ENCODE data around the gene MRPS23. TPM values are rescaled to one million over a fixed set of nuclear protein-coding genes. Genes with fewer than 3 reads are reported as not detected.

Gene MRPS23
- total and polyA plus RNA-seq, 8 donors, result 5.8 to 25.4 (median 15.2) TPM

- Histone ChIP-seq H3K36me3 (peaks cover 0 to 20% (median 0%) of the 10 kb centered on the region in 3 donors), H3K4me1 (no peaks in the 10 kb centered on the region), H3K27ac (no peak overlapping the region), H3K27me3 (no peaks in the 10 kb centered on the region), H3K4me3 (no peak overlapping the region), H3K9me3 (no peaks in the 10 kb centered on the region)
- intact Hi-C loops (cut with DNase I), result no loop called here
- WGBS, 2 donors, result 38 to 45% methylated on average over 6 of the region's 6 CpGs
- ATAC-seq (peak in 1 of 4 donors; percentile 12), DNase-seq (no peak), FAIRE-seq (no peak)
- TF ChIP-seq CTCF (IDR thresholded peaks at IDR 0.05), result no peak
These were observed 10.8 kb downstream of the MRPS23 start for GRCh38 chr17:57838857-57839570.

GRCh38 chr17:57838453-57838852 lies 11.4 kb downstream of the MRPS23 start:
- 50 to 51% methylated on average over 4 of the region's 4 CpGs for WGBS, 2 donors
- H3K4me3 ChIP-seq, result no peak overlapping the region
- H3K36me3 ChIP-seq, result peaks cover 0 to 20% (median 0%) of the 10 kb centered on the region in 3 donors
- H3K9me3 ChIP-seq, result no peaks in the 10 kb centered on the region
- intact Hi-C loops (cut with DNase I), result no loop called here
- H3K27me3 ChIP-seq, result no peaks in the 10 kb centered on the region
- no peak for TF ChIP-seq CTCF (IDR thresholded peaks at IDR 0.05)
- DNase-seq (no peak), ATAC-seq (no peak), FAIRE-seq (no peak)
- H3K4me1 ChIP-seq, result peaks cover 0 to 1% (median 0%) of the 10 kb centered on the region in 3 donors
- no peak overlapping the region for H3K27ac ChIP-seq

- no peak overlapping the region for H3K27ac ChIP-seq
- H3K9me3 ChIP-seq, result no peaks in the 10 kb centered on the region
- peaks cover 0 to 3% (median 0%) of the 10 kb centered on the region in 3 donors for H3K4me1 ChIP-seq
- no peak overlapping the region for H3K4me3 ChIP-seq
- FAIRE-seq, result no peak
- peaks cover 0 to 13% (median 0%) of the 10 kb centered on the region in 3 donors for H3K36me3 ChIP-seq
- TF ChIP-seq CTCF (IDR thresholded peaks at IDR 0.05), result no peak
- intact Hi-C loops (cut with DNase I), result no loop called here
- 92 to 96% methylated on average over 2 of the region's 2 CpGs for WGBS, 2 donors
- DNase-seq, result no peak
- no peaks in the 10 kb centered on the region for H3K27me3 ChIP-seq
- no peak for ATAC-seq
These were observed 14.4 kb downstream of the MRPS23 start for GRCh38 chr17:57835333-57835900.

GRCh38 chr17:57834146-57834741 lies 15.6 kb downstream of the MRPS23 start:
- DNase-seq (peak in 3 of 6 donors; percentile 30 to 80 (median 69)), ATAC-seq (peak; percentile 79 to 84 (median 81)), FAIRE-seq (no peak)
- H3K27me3 ChIP-seq, result no peaks in the 10 kb centered on the region
- no peak overlapping the region for H3K4me3 ChIP-seq
- peak in 1 of 4 donors; percentile 26 for TF ChIP-seq CTCF (IDR thresholded peaks at IDR 0.05)
- H3K36me3 ChIP-seq, result peaks cover 0 to 4% (median 0%) of the 10 kb centered on the region in 3 donors
- intact Hi-C loops (cut with DNase I), result no loop called here
- H3K9me3 ChIP-seq, result no peaks in the 10 kb centered on the region
- H3K27ac ChIP-seq, result no peak overlapping the region
- H3K4me1 ChIP-seq, result peaks cover 0 to 3% (median 0%) of the 10 kb centered on the region in 3 donors
- WGBS, 2 donors, result 34 to 39% methylated on average over 13 of the region's 13 CpGs

Data from pancreas (tissue), 10 donors.